Measurements from ENCODE around the gene EXOC4.

GRCh38 chr7:133786401-133786937 lies 533.6 kb downstream of the EXOC4 start:
- TF ChIP-seq EZH2 (IDR thresholded peaks at IDR 0.05) (no peak), POLR2AphosphoS5 (IDR thresholded peaks at IDR 0.05; ENCODE audit: borderline replicate concordance, low read depth, low read length) (no peak)

Data from SK-N-MC (cell line).